SK-N-SH treated with all-trans-retinoic acid at 6 μM for 48 hours (cell line): ENCODE measurements around the gene GRIK4.
A peak's percentile ranks its signal among the peaks of the same experiment; 100 is the strongest.

Experiments
- ATAC-seq: fragments of 200-7000 bp; cut with Tn5 transposase; 3 replicates; pipeline ENCODE4 v1.9.1; 2020; ENCODE audit warnings: mild to moderate bottlenecking, moderate library complexity
- ARNTL ChIP-seq: fragments of 450-650 bp; formaldehyde crosslinking; IDR thresholded peaks from 2 replicates; pipeline ENCODE4 v1.5.0; 2020; ENCODE audit warnings: low read depth, mild to moderate bottlenecking, moderate library complexity, borderline replicate concordance
- BACH2 ChIP-seq: fragments of 250-450 bp; sonication (Bioruptor Pico); IDR thresholded peaks from 2 replicates; pipeline ENCODE4 v1.9.0; 2021; ENCODE audit warnings: mild to moderate bottlenecking, borderline replicate concordance
- CSDC2 ChIP-seq: fragments of 250-450 bp; sonication (Bioruptor Pico); IDR thresholded peaks from 2 replicates; pipeline ENCODE4 v1.5.0; 2020; ENCODE audit warnings: mild to moderate bottlenecking, moderate library complexity
- ESRRG ChIP-seq: fragments of 250-450 bp; sonication (Bioruptor Pico); IDR thresholded peaks from 2 replicates; pipeline ENCODE4 v1.6.1; 2021; ENCODE audit warnings: mild to moderate bottlenecking
- GLIS3 ChIP-seq: fragments of 250-450 bp; sonication (Bioruptor Pico); IDR thresholded peaks from 2 replicates; pipeline ENCODE4 v1.5.0; 2020; ENCODE audit warnings: mild to moderate bottlenecking, moderate library complexity
- ISL1 ChIP-seq: fragments of 250-450 bp; sonication (Bioruptor Pico); IDR thresholded peaks from 2 replicates; pipeline ENCODE4 v2.1.2; 2022; ENCODE audit warnings: mild to moderate bottlenecking, moderate library complexity
- OSR1 ChIP-seq: fragments of 250-450 bp; sonication (Bioruptor Pico); IDR thresholded peaks from 2 replicates; pipeline ENCODE4 v1.8.0; 2022; ENCODE audit warnings: moderate library complexity, mild to moderate bottlenecking, inconsistent platforms
- PPARA ChIP-seq: fragments of 250-450 bp; sonication (Bioruptor Pico); IDR thresholded peaks from 2 replicates; pipeline ENCODE4 v1.5.0; 2020; ENCODE audit warnings: mild to moderate bottlenecking, borderline replicate concordance
- RARB ChIP-seq: fragments of 250-450 bp; sonication (Bioruptor Pico); IDR thresholded peaks from 2 replicates; pipeline ENCODE4 v1.8.0; 2021; ENCODE audit warnings: mild to moderate bottlenecking, moderate library complexity
- SNAI2 ChIP-seq: fragments of 250-450 bp; sonication (Bioruptor Pico); IDR thresholded peaks from 2 replicates; pipeline ENCODE4 v1.5.0; 2020; ENCODE audit warnings: mild to moderate bottlenecking, moderate library complexity
- TCF4 ChIP-seq: fragments of 250-450 bp; sonication (Bioruptor Pico); IDR thresholded peaks from 2 replicates; pipeline ENCODE4 v1.8.0; 2021; ENCODE audit warnings: mild to moderate bottlenecking, moderate library complexity, borderline replicate concordance
- TOX ChIP-seq: fragments of 250-450 bp; sonication (Bioruptor Pico); IDR thresholded peaks from 2 replicates; pipeline ENCODE4 v1.8.0; 2021; ENCODE audit warnings: mild to moderate bottlenecking, moderate library complexity, borderline replicate concordance
- ZC3H10 ChIP-seq: fragments of 250-450 bp; sonication (Bioruptor Pico); IDR thresholded peaks from 2 replicates; pipeline ENCODE4 v1.5.1; 2021; ENCODE audit warnings: mild to moderate bottlenecking, moderate library complexity
- ZFP30 ChIP-seq: fragments of 450-650 bp; formaldehyde crosslinking; IDR thresholded peaks from 2 replicates; pipeline ENCODE4 v1.5.0; 2022; ENCODE audit warnings: mild to moderate bottlenecking, moderate library complexity
- ZNF565 ChIP-seq: fragments of 450-650 bp; formaldehyde crosslinking; conservative IDR thresholded peaks from 2 replicates; pipeline ENCODE4 v1.5.0; 2020; ENCODE audit warnings: low read depth, mild to moderate bottlenecking, moderate library complexity
- ZNF70 ChIP-seq: fragments of 450-650 bp; formaldehyde crosslinking; IDR thresholded peaks from 2 replicates; pipeline ENCODE4 v1.5.0; 2020; ENCODE audit warnings: mild to moderate bottlenecking, moderate library complexity
- ZNF8 ChIP-seq: fragments of 450-650 bp; formaldehyde crosslinking; IDR thresholded peaks from 2 replicates; pipeline ENCODE4 v1.5.0; 2020; ENCODE audit warnings: mild to moderate bottlenecking, moderate library complexity
- TF ChIP-seq, protein P1 (sequence below): fragments of 250-450 bp; sonication (Bioruptor Pico); IDR thresholded peaks from 2 replicates; pipeline ENCODE4 v1.5.0; 2020; ENCODE audit warnings: mild to moderate bottlenecking, moderate library complexity
- TF ChIP-seq, protein P2 (sequence below): fragments of 250-450 bp; sonication (Bioruptor Pico); IDR thresholded peaks from 2 replicates; pipeline ENCODE4 v1.8.0; 2021; ENCODE audit warnings: low read depth, mild to moderate bottlenecking, moderate library complexity, borderline replicate concordance
- TF ChIP-seq, protein P3 (sequence below): fragments of 250-450 bp; sonication (Bioruptor Pico); IDR thresholded peaks from 2 replicates; pipeline ENCODE4 v1.8.0; 2020; ENCODE audit warnings: mild to moderate bottlenecking, moderate library complexity, borderline replicate concordance
- TF ChIP-seq, protein P4 (sequence below): fragments of 250-450 bp; sonication (Bioruptor Pico); IDR thresholded peaks from 2 replicates; pipeline ENCODE4 v1.5.1; 2021; ENCODE audit warnings: mild to moderate bottlenecking, moderate library complexity
- TF ChIP-seq, protein P5 (sequence below): fragments of 250-450 bp; sonication (Bioruptor Pico); IDR thresholded peaks from 2 replicates; pipeline ENCODE4 v1.5.1; 2020; ENCODE audit warnings: low read depth, mild to moderate bottlenecking, moderate library complexity

Gene GRIK4

DNA sequence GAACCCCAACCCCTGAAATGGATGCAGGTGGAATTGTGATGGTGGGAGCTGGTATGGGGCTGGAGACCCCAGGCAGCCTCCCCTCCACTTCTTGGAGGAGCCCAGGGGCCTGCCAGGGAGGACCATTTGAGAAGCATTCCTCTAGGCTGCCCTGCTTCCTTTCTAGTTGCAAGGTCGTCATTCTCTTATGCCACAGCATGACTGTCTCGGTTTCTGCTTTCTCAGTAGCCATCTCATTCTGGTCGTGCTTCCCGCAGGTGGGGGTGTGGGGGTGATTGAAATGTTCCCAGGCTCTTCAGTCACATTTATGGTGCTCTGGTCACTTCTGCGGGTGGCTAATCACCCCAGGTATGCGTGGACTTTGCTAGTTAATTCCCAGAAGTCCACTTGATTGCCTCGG is 288.7 kb downstream of the GRIK4 start (continued):
- TF ChIP-seq OSR1 = no peak
- no peak for TF ChIP-seq ZNF70 (CRISPR knock-in tag)
- no peak for TF ChIP-seq RARB (CRISPR knock-in tag)
- TF ChIP-seq, all 23 proteins: peak for 0

DNA sequence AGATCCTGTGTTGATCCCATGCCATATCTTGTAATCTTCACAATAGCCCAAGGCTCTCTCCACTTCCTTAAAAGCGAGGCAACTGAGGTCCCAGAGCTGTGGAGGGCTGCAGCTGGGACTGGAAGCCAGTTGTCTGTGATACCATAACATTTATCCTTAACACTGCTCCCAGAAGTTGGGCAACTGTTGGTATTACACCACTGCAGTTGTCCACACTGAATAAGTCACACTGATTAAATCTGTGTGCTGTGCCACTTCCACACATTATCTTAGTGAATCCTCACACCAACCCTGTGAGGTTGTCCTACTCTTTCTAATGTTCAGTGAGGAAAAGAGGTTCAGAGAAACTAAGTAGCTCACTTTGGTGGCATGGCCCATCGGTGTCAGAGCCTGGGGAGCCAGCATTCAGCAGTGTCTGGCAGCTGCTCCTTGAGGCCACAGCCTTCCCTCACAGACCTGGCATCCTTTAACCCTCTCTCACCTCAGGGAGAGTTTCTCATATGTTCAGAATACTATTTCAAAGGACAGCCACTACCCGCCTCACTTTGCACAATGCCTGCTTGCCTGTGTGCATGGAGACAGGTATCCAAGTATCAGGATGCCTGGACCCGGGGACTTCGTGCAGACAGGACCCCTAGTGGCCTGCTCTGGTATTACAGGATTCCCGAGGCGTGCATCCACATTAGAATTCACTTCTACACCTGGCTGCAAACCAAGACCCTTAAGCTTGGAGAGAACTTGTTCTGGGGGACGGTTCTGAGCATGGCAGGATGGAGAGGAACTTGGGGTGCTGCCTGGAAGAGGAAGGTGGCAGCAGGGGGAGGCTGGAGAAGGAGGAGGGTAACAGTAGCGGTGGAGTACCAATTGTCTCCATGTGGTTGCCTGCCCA is 290.5 kb downstream of the GRIK4 start:
- peak; percentile 90 for ATAC-seq
- TF ChIP-seq ZFP30 (CRISPR knock-in tag) = no peak
- TF ChIP-seq, protein P1, sequence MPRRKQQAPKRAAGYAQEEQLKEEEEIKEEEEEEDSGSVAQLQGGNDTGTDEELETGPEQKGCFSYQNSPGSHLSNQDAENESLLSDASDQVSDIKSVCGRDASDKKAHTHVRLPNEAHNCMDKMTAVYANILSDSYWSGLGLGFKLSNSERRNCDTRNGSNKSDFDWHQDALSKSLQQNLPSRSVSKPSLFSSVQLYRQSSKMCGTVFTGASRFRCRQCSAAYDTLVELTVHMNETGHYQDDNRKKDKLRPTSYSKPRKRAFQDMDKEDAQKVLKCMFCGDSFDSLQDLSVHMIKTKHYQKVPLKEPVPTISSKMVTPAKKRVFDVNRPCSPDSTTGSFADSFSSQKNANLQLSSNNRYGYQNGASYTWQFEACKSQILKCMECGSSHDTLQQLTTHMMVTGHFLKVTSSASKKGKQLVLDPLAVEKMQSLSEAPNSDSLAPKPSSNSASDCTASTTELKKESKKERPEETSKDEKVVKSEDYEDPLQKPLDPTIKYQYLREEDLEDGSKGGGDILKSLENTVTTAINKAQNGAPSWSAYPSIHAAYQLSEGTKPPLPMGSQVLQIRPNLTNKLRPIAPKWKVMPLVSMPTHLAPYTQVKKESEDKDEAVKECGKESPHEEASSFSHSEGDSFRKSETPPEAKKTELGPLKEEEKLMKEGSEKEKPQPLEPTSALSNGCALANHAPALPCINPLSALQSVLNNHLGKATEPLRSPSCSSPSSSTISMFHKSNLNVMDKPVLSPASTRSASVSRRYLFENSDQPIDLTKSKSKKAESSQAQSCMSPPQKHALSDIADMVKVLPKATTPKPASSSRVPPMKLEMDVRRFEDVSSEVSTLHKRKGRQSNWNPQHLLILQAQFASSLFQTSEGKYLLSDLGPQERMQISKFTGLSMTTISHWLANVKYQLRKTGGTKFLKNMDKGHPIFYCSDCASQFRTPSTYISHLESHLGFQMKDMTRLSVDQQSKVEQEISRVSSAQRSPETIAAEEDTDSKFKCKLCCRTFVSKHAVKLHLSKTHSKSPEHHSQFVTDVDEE = no peak
- TF ChIP-seq, protein P2, sequence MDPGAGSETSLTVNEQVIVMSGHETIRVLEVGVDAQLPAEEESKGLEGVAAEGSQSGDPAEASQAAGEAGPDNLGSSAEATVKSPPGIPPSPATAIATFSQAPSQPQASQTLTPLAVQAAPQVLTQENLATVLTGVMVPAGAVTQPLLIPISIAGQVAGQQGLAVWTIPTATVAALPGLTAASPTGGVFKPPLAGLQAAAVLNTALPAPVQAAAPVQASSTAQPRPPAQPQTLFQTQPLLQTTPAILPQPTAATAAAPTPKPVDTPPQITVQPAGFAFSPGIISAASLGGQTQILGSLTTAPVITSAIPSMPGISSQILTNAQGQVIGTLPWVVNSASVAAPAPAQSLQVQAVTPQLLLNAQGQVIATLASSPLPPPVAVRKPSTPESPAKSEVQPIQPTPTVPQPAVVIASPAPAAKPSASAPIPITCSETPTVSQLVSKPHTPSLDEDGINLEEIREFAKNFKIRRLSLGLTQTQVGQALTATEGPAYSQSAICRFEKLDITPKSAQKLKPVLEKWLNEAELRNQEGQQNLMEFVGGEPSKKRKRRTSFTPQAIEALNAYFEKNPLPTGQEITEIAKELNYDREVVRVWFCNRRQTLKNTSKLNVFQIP (CRISPR knock-in tag) = no peak
- TF ChIP-seq, protein P3, sequence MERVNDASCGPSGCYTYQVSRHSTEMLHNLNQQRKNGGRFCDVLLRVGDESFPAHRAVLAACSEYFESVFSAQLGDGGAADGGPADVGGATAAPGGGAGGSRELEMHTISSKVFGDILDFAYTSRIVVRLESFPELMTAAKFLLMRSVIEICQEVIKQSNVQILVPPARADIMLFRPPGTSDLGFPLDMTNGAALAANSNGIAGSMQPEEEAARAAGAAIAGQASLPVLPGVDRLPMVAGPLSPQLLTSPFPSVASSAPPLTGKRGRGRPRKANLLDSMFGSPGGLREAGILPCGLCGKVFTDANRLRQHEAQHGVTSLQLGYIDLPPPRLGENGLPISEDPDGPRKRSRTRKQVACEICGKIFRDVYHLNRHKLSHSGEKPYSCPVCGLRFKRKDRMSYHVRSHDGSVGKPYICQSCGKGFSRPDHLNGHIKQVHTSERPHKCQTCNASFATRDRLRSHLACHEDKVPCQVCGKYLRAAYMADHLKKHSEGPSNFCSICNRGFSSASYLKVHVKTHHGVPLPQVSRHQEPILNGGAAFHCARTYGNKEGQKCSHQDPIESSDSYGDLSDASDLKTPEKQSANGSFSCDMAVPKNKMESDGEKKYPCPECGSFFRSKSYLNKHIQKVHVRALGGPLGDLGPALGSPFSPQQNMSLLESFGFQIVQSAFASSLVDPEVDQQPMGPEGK (CRISPR knock-in tag) = no peak
- TF ChIP-seq CSDC2 (CRISPR knock-in tag) = no peak
- TF ChIP-seq RARB (CRISPR knock-in tag) = no peak
- no peak for TF ChIP-seq ARNTL (CRISPR knock-in tag)
- TF ChIP-seq TOX = no peak
- TF ChIP-seq ISL1 (CRISPR knock-in tag) = no peak
- no peak for TF ChIP-seq ZC3H10 (CRISPR knock-in tag)
- no peak for TF ChIP-seq OSR1
- no peak for TF ChIP-seq GLIS3 (CRISPR knock-in tag)
- no peak for TF ChIP-seq SNAI2
- TF ChIP-seq, protein P4, sequence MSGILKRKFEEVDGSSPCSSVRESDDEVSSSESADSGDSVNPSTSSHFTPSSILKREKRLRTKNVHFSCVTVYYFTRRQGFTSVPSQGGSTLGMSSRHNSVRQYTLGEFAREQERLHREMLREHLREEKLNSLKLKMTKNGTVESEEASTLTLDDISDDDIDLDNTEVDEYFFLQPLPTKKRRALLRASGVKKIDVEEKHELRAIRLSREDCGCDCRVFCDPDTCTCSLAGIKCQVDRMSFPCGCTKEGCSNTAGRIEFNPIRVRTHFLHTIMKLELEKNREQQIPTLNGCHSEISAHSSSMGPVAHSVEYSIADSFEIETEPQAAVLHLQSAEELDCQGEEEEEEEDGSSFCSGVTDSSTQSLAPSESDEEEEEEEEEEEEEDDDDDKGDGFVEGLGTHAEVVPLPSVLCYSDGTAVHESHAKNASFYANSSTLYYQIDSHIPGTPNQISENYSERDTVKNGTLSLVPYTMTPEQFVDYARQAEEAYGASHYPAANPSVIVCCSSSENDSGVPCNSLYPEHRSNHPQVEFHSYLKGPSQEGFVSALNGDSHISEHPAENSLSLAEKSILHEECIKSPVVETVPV (CRISPR knock-in tag) = no peak
- no peak for TF ChIP-seq ZNF565 (CRISPR knock-in tag)
- TF ChIP-seq BACH2 = no peak
- no peak for TF ChIP-seq ZNF8 (CRISPR knock-in tag)
- no peak for TF ChIP-seq ZNF70 (CRISPR knock-in tag)
- TF ChIP-seq TCF4 (CRISPR knock-in tag) = no peak

DNA sequence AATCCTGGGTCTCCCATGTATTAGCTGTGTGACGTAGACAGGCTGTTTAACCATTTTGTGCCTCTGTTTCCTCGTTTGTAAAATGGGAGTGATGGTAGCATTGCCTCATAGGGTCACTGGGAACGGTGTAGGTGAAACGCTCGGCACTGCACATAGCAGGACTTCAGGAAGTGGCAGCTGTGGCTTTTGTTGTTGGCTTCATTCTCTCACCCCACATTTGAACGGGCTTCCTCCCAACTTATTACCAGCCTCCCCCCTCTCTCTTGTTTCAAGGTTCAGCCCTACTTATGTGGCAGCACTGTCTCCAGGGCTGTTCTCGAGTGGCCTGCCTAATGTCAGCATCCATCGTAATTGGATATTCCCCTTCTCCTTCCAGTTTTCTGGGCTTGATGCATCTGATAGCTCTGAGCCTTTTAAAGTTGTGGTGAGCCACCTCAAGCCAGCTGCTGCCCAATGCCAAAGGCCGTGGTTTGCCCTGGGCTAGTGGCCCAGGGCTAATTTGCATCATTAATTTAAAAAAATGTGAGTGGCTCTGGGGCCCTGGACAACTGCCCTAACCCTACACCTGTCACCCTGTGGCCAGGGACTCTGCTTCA is 294.5 kb downstream of the GRIK4 start:
- ATAC-seq = no peak
- no peak for TF ChIP-seq ESRRG (CRISPR knock-in tag)
- TF ChIP-seq, protein P5, sequence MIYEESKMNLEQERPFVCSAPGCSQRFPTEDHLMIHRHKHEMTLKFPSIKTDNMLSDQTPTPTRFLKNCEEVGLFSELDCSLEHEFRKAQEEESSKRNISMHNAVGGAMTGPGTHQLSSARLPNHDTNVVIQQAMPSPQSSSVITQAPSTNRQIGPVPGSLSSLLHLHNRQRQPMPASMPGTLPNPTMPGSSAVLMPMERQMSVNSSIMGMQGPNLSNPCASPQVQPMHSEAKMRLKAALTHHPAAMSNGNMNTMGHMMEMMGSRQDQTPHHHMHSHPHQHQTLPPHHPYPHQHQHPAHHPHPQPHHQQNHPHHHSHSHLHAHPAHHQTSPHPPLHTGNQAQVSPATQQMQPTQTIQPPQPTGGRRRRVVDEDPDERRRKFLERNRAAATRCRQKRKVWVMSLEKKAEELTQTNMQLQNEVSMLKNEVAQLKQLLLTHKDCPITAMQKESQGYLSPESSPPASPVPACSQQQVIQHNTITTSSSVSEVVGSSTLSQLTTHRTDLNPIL = no peak
- no peak for TF ChIP-seq SNAI2
- TF ChIP-seq PPARA (CRISPR knock-in tag) = no peak
- TF ChIP-seq ZC3H10 (CRISPR knock-in tag) = no peak
- no peak for TF ChIP-seq TOX
- no peak for TF ChIP-seq ZNF565 (CRISPR knock-in tag)
- no peak for TF ChIP-seq ZNF8 (CRISPR knock-in tag)
- TF ChIP-seq, protein P4 (CRISPR knock-in tag) = no peak
- no peak for TF ChIP-seq OSR1
- no peak for TF ChIP-seq RARB (CRISPR knock-in tag)
- no peak for TF ChIP-seq GLIS3 (CRISPR knock-in tag)
- TF ChIP-seq, protein P3 (CRISPR knock-in tag) = no peak
- TF ChIP-seq BACH2 = no peak
- TF ChIP-seq, all 23 proteins: peak for 0
